Stomach (tissue), 9 donors: ENCODE results near the gene DNM3. TPM values are rescaled to one million over a fixed set of nuclear protein-coding genes. Genes with fewer than 3 reads are reported as not detected.
"Not testable (repeated sequence)": the region's sequence is repeated elsewhere in the genome, so short reads cannot be mapped to it uniquely, and the experiment has no call there.

ENCODE experiments used
- DNase-seq, 2 donors: peaks; one replicate each; pipeline versions ENCODE4 v3.0.0 to v3.0.0-alpha.2; 2013 to 2019
- H3K27ac ChIP-seq, 5 donors: fragments of 200-600 bp in 4 of 5; sonication (generic) in 4 of 5; one replicate each; pipeline ENCODE4 v1.5.1; 2013 to 2019; ENCODE audit warnings: mild to moderate bottlenecking in 1 of 5, moderate library complexity in 1 of 5
- H3K27me3 ChIP-seq, 3 donors: fragments of 200-600 bp; sonication (generic); one replicate each; pipeline ENCODE4 v1.5.1; 2017 to 2019; ENCODE audit warnings: mixed run types in 1 of 3
- H3K36me3 ChIP-seq, 4 donors: fragments of 200-600 bp; sonication (generic); 1 replicate in 3 of 4; 2 replicates in 1 of 4; pipeline ENCODE4 v1.5.1; 2016 to 2019
- H3K4me1 ChIP-seq, 4 donors: fragments of 200-600 bp; sonication (generic); one replicate each; pipeline ENCODE4 v1.5.1; 2016 to 2019
- H3K4me3 ChIP-seq, 4 donors: fragments of 200-600 bp; sonication (generic) in 3 of 4; one replicate each; pipeline ENCODE4 v1.5.1; 2016 to 2019; ENCODE audit warnings: mild to moderate bottlenecking in 1 of 4
- H3K9me3 ChIP-seq, 4 donors: fragments of 200-600 bp; sonication (generic); one replicate each; pipeline ENCODE4 v1.5.1; 2016 to 2019
- EP300 ChIP-seq: sonication (generic); formaldehyde crosslinking; IDR thresholded peaks from one replicate; pipeline ENCODE4 v1.6.1; 2017; ENCODE audit warnings: antibody characterized with exemption
- POLR2A ChIP-seq, 4 donors: fragments of 450-650 bp; IDR thresholded peaks; one replicate each; pipeline ENCODE4 v1.6.1; 2016; ENCODE audit warnings: antibody characterized with exemption in 4 of 4, control low read depth in 2 of 4, mild to moderate bottlenecking in 1 of 4, moderate library complexity in 1 of 4
- POLR2AphosphoS5 ChIP-seq, 3 donors: sonication (generic); formaldehyde crosslinking; IDR thresholded peaks; one replicate each; pipeline ENCODE4 v1.6.1; 2016; ENCODE audit warnings: antibody characterized with exemption in 3 of 3
- WGBS, 5 donors: extraction: QIAGEN DNeasy Blood & Tissue Kit in 3 of 5; methylation state at CpG; one replicate each; pipeline versions ENCODE4 v1.1.5 to v1.1.7; 2013 to 2018; 5-methylcytosine and 5-hydroxymethylcytosine counted together
- intact Hi-C: fragments of 100-400 bp; cut with DNase I; formaldehyde crosslinking; loops from one replicate; pipeline ENCODE4 v1.15.1; 2023; ENCODE audit warnings: low total_unique reads
- polyA plus RNA-seq, 3 donors: library from polyadenylated mRNA; stranded (reverse); fragments of 200-250 nt; gene quantifications; one replicate each; pipeline ENCODE4 v1.2.3, GENCODE V29; 2013
- total RNA-seq, 5 donors: library from RNA; depleted of rRNA; stranded (reverse); fragments of >200 nt; gene quantifications; one replicate each; pipeline versions ENCODE4 v1.1.0 to v1.2.3, GENCODE V29; 2014 to 2016
- TF ChIP-seq, protein P1 (sequence below), 7 experiments: fragments of 450-650 bp in 4 of 7; fragments of 200-600 bp in 3 of 7; sonication (generic) in 3 of 7; IDR thresholded peaks; one replicate each; pipeline ENCODE4 v1.5.1; 2016 to 2019; ENCODE audit warnings: antibody characterized with exemption in 7 of 7, control low read depth in 2 of 7, mild to moderate bottlenecking in 1 of 7
- donor health status: healthy with polysubstance abuse.
- donor health status: Bipolar disorder and iron deficiency.
- donor health status: healthy.

The DNM3 gene
- total and polyA plus RNA-seq, 8 donors: 0.58 to 13.8 (median 2.2) TPM

DNA sequence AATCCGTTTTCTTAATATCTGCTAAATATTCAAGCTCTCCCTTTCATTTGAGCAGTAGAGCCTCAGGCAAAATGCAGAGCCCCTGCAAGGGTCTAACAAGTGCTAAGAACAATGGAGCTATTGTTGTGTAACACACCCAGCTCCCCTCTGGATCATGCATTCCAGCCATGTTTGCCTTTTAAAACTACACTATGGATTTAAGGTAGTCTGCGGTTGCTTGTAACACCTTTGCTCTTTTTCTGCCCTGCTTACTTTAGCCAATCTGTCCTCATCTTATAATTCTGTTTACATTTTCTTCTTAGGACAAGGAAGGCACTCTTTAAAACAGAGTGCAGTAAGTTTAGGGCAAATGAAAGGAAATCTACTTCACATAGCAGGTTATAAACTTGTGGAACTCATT, 519.2 kb downstream of the DNM3 start:
- peak in 1 of 2 donors; percentile 84 for DNase-seq
- Histone ChIP-seq H3K27me3 (no peaks in the 10 kb centered on the region), H3K4me3 (no peak overlapping the region), H3K9me3 (no peaks in the 10 kb centered on the region), H3K27ac (peak overlapping the region in 4 of 5 donors; percentile 3 to 91 (median 82)), H3K36me3 (no peaks in the 10 kb centered on the region), H3K4me1 (peaks cover 26 to 60% (median 33%) of the 10 kb centered on the region in 4 donors)
- TF ChIP-seq POLR2AphosphoS5 (IDR thresholded peaks at IDR 0.05) (no peak), EP300 (no peak), POLR2A (IDR thresholded peaks at IDR 0.05) (no peak)
- TF ChIP-seq, protein P1, sequence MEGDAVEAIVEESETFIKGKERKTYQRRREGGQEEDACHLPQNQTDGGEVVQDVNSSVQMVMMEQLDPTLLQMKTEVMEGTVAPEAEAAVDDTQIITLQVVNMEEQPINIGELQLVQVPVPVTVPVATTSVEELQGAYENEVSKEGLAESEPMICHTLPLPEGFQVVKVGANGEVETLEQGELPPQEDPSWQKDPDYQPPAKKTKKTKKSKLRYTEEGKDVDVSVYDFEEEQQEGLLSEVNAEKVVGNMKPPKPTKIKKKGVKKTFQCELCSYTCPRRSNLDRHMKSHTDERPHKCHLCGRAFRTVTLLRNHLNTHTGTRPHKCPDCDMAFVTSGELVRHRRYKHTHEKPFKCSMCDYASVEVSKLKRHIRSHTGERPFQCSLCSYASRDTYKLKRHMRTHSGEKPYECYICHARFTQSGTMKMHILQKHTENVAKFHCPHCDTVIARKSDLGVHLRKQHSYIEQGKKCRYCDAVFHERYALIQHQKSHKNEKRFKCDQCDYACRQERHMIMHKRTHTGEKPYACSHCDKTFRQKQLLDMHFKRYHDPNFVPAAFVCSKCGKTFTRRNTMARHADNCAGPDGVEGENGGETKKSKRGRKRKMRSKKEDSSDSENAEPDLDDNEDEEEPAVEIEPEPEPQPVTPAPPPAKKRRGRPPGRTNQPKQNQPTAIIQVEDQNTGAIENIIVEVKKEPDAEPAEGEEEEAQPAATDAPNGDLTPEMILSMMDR (IDR thresholded peaks at IDR 0.05): no peak
- intact Hi-C loops: no loop called here
- 29 to 58% (median 36%) methylated on average over 2 of the region's 2 CpGs for WGBS, 5 donors

- Histone ChIP-seq H3K4me3 (no peak overlapping the region), H3K4me1 (peaks cover 26 to 57% (median 33%) of the 10 kb centered on the region in 4 donors), H3K27me3 (no peaks in the 10 kb centered on the region), H3K9me3 (no peaks in the 10 kb centered on the region), H3K36me3 (no peaks in the 10 kb centered on the region), H3K27ac (peak overlapping the region in 4 of 5 donors; percentile 3 to 91 (median 82))
- TF ChIP-seq POLR2A (IDR thresholded peaks at IDR 0.05) (no peak), POLR2AphosphoS5 (IDR thresholded peaks at IDR 0.05) (no peak)
- WGBS, 5 donors: 47 to 64% (median 57%) methylated on average over 6 of the region's 6 CpGs
- no peak for DNase-seq
- intact Hi-C loops: no loop called here
Observed at GRCh38 chr1:172360985-172361384, 519.7 kb downstream of the DNM3 start.

GRCh38 chr1:172363852-172364251, 522.6 kb downstream of the DNM3 start:
- Histone ChIP-seq H3K4me3 (no peak overlapping the region), H3K36me3 (no peaks in the 10 kb centered on the region), H3K27me3 (no peaks in the 10 kb centered on the region), H3K4me1 (peaks cover 17 to 28% (median 23%) of the 10 kb centered on the region in 4 donors), H3K9me3 (peaks cover 0 to 20% (median 3%) of the 10 kb centered on the region in 4 donors), H3K27ac (no peak overlapping the region)
- no peak for DNase-seq
- intact Hi-C loops: no loop called here
- TF ChIP-seq EP300 (no peak), POLR2AphosphoS5 (IDR thresholded peaks at IDR 0.05) (no peak), POLR2A (IDR thresholded peaks at IDR 0.05) (no peak)
- TF ChIP-seq, protein P1 (IDR thresholded peaks at IDR 0.05): no peak

- H3K36me3 ChIP-seq, DNase-seq, H3K4me1 ChIP-seq, H3K4me3 ChIP-seq, H3K27ac ChIP-seq, intact Hi-C loops, H3K27me3 ChIP-seq: not testable (repeated sequence)
- WGBS, 5 donors: 97 to 100% (median 100%) methylated on average over 1 to 3 of the region's 3 CpGs
- H3K9me3 ChIP-seq: peaks cover 0 to 14% (median 3%) of the 10 kb centered on the region in 4 donors
Observed at GRCh38 chr1:172371646-172372045, 530.3 kb downstream of the DNM3 start.

DNA sequence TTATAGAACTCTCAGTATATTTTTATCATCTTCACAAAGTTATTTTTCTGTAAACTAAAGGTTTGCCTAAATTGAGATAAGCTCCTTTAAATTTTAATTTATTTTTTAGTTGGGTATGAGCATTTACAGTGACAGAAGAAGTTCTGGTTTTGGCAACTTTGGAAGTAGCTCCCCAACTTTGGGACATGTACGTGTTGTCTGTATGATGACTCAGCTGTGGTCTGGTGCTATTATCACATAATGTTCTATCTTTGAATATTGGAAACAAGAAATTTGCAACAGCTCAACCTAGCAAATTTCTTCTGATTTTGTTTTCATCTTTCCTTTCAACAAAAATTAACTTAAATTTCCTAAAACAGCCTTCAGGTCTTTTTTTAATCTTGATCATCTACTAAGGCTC, 532.6 kb downstream of the DNM3 start:
- Histone ChIP-seq H3K4me1 (no peaks in the 10 kb centered on the region), H3K27me3 (no peaks in the 10 kb centered on the region), H3K36me3 (no peaks in the 10 kb centered on the region), H3K9me3 (no peaks in the 10 kb centered on the region), H3K27ac (no peak overlapping the region), H3K4me3 (no peak overlapping the region)
- no peak for DNase-seq
- TF ChIP-seq EP300: no peak
- TF ChIP-seq, protein P1 (IDR thresholded peaks at IDR 0.05): no peak
- TF ChIP-seq POLR2A (IDR thresholded peaks at IDR 0.05): no peak
- TF ChIP-seq POLR2AphosphoS5 (IDR thresholded peaks at IDR 0.05): no peak
- intact Hi-C loops: no loop called here
- 62 to 88% (median 76%) methylated on average over 1 of the region's 1 CpG for WGBS, 5 donors
